HEK293T (cell line): ENCODE data around the gene CYP4F22.

Experiments used
- ELF4 ChIP-seq: fragments of 450-650 bp; IDR thresholded peaks from 2 replicates; pipeline ENCODE4 v1.6.1; 2017; ENCODE audit warnings: antibody characterized with exemption
- FOXA1 ChIP-seq: fragments of 450-650 bp; IDR thresholded peaks from 2 replicates; pipeline ENCODE4 v1.6.1; 2016; ENCODE audit warnings: mild to moderate bottlenecking
- FOXM1 ChIP-seq: fragments of 450-650 bp; IDR thresholded peaks from 2 replicates; pipeline ENCODE4 v1.6.1; 2017; ENCODE audit warnings: mild to moderate bottlenecking, borderline replicate concordance

GRCh38 chr19:15584541-15585115 lies 76.3 kb downstream of the CYP4F22 start:
- no peak for TF ChIP-seq FOXM1
- TF ChIP-seq ELF4 = no peak
- no peak for TF ChIP-seq FOXA1
